ENCODE measurements around the gene TRIM67.

The TRIM67 gene

GRCh38 chr1:231252336-231252735 is 90.5 kb downstream of the TRIM67 start:
- DNase-seq, result no peak
- in situ Hi-C loops (cut with MboI; ENCODE audit: low pct_unique_long_range_greater_than_20kb, low sequenced_read_pairs), result no loop called here

- in situ Hi-C loops (cut with MboI; ENCODE audit: low pct_unique_long_range_greater_than_20kb, low sequenced_read_pairs), result no loop called here
- no peak for DNase-seq
Observed at GRCh38 chr1:231260351-231260750, 98.5 kb downstream of the TRIM67 start.

- in situ Hi-C loops (cut with MboI; ENCODE audit: low pct_unique_long_range_greater_than_20kb, low sequenced_read_pairs), result no loop called here
- DNase-seq, result no peak
Observed at GRCh38 chr1:231264642-231265041, 102.8 kb downstream of the TRIM67 start.

GRCh38 chr1:231265379-231265778 is 103.5 kb downstream of the TRIM67 start:
- no peak for DNase-seq

GRCh38 chr1:231266811-231267322 is 105.0 kb downstream of the TRIM67 start:
- no peak for DNase-seq
- in situ Hi-C loops (cut with MboI; ENCODE audit: low pct_unique_long_range_greater_than_20kb, low sequenced_read_pairs), result no loop called here

More at GRCh38 chr1:231265379-231265778, 103.5 kb downstream of the TRIM67 start:
- in situ Hi-C loops (cut with MboI; ENCODE audit: low pct_unique_long_range_greater_than_20kb, low sequenced_read_pairs), result no loop called here

Measured in KBM-7 (cell line).